ENCODE results near the gene SLC25A23.
A peak's percentile ranks its signal among the peaks of the same experiment; 100 is the strongest.

SLC25A23 gene

GRCh38 chr19:6424939-6425731, 34.5 kb downstream of the SLC25A23 start:
- H3K27ac ChIP-seq (ENCODE audit: poor library complexity, severe bottlenecking) = peak overlapping the region; percentile 55
- no peaks in the 10 kb centered on the region for H3K9me3 ChIP-seq (ENCODE audit: severe bottlenecking)
- H3K4me1 ChIP-seq (ENCODE audit: insufficient read depth, poor library complexity, severe bottlenecking) = peaks cover 5% of the 10 kb centered on the region
- DNase-seq (ENCODE audit: low spot score) (peak; percentile 99), ATAC-seq (ENCODE audit: low read depth) (peak; percentile 92)
- no peak for TF ChIP-seq CTCF (IDR thresholded peaks at IDR 0.05; ENCODE audit: poor library complexity, severe bottlenecking)
- peaks cover 32% of the 10 kb centered on the region for H3K36me3 ChIP-seq (ENCODE audit: low read depth)
- no peaks in the 10 kb centered on the region for H3K27me3 ChIP-seq (ENCODE audit: insufficient read depth, poor library complexity, severe bottlenecking)
- H3K4me3 ChIP-seq (ENCODE audit: severe bottlenecking) = peak overlapping the region; percentile 15

GRCh38 chr19:6424195-6424938, 35.2 kb downstream of the SLC25A23 start, which contains the start of gene KHSRP:
Gene KHSRP, minus strand, starts transcription at chr19:6424811. Its CDS starts 110 bp downstream, at chr19:6424701.
- no peaks in the 10 kb centered on the region for H3K27me3 ChIP-seq (ENCODE audit: insufficient read depth, poor library complexity, severe bottlenecking)
- H3K4me3 ChIP-seq (ENCODE audit: severe bottlenecking) = peak within 1 kb of the TSS; percentile 85
- H3K9me3 ChIP-seq (ENCODE audit: severe bottlenecking) = no peaks in the 10 kb centered on the region
- peaks cover 40% of the 10 kb centered on the region for H3K36me3 ChIP-seq (ENCODE audit: low read depth)
- H3K27ac ChIP-seq (ENCODE audit: poor library complexity, severe bottlenecking) = peak within 1 kb of the TSS; percentile 55
- ATAC-seq (ENCODE audit: low read depth) (no peak), DNase-seq (ENCODE audit: low spot score) (no peak)
- TF ChIP-seq CTCF (IDR thresholded peaks at IDR 0.05; ENCODE audit: poor library complexity, severe bottlenecking) = no peak
- peaks cover 5% of the 10 kb centered on the region for H3K4me1 ChIP-seq (ENCODE audit: insufficient read depth, poor library complexity, severe bottlenecking)

- no peaks in the 10 kb centered on the region for H3K27me3 ChIP-seq (ENCODE audit: insufficient read depth, poor library complexity, severe bottlenecking)
- H3K4me3 ChIP-seq (ENCODE audit: severe bottlenecking) = peak overlapping the region; percentile 85
- ATAC-seq (ENCODE audit: low read depth) (no peak), DNase-seq (ENCODE audit: low spot score) (no peak)
- TF ChIP-seq CTCF (IDR thresholded peaks at IDR 0.05; ENCODE audit: poor library complexity, severe bottlenecking) = no peak
- H3K4me1 ChIP-seq (ENCODE audit: insufficient read depth, poor library complexity, severe bottlenecking) = peaks cover 5% of the 10 kb centered on the region
- no peaks in the 10 kb centered on the region for H3K9me3 ChIP-seq (ENCODE audit: severe bottlenecking)
- H3K27ac ChIP-seq (ENCODE audit: poor library complexity, severe bottlenecking) = peak overlapping the region; percentile 55
- H3K36me3 ChIP-seq (ENCODE audit: low read depth) = peaks cover 47% of the 10 kb centered on the region
These were observed 35.9 kb downstream of the SLC25A23 start for GRCh38 chr19:6423499-6424194.

- H3K9me3 ChIP-seq (ENCODE audit: severe bottlenecking) = no peaks in the 10 kb centered on the region
- H3K4me3 ChIP-seq (ENCODE audit: severe bottlenecking) = no peak overlapping the region
- peaks cover 70% of the 10 kb centered on the region for H3K36me3 ChIP-seq (ENCODE audit: low read depth)
- ATAC-seq (ENCODE audit: low read depth) (no peak), DNase-seq (ENCODE audit: low spot score) (no peak)
- no peak for TF ChIP-seq CTCF (IDR thresholded peaks at IDR 0.05; ENCODE audit: poor library complexity, severe bottlenecking)
- H3K27me3 ChIP-seq (ENCODE audit: insufficient read depth, poor library complexity, severe bottlenecking) = no peaks in the 10 kb centered on the region
- peaks cover 5% of the 10 kb centered on the region for H3K4me1 ChIP-seq (ENCODE audit: insufficient read depth, poor library complexity, severe bottlenecking)
- H3K27ac ChIP-seq (ENCODE audit: poor library complexity, severe bottlenecking) = no peak overlapping the region
These were observed 38.2 kb downstream of the SLC25A23 start for GRCh38 chr19:6421075-6422014.
